Endothelial cell of umbilical vein (primary cell): ENCODE results near the gene AP1G2. TPM values are rescaled to one million over a fixed set of nuclear protein-coding genes. Genes with fewer than 3 reads are reported as not detected.

ENCODE experiments used
- BruUV-seq: library from RNA; stranded (reverse); fragments of 400-500 nt; replicated peaks from 2 replicates; lab custom pipeline; 2021; lab: Mats Ljungman, UMichigan
- CTCF ChIA-PET: fragments of 300-600, 350-600 bp; sonication (Branson Sonifier 250); formaldehyde crosslinking; loops from one replicate; lab custom pipeline; 2021; ENCODE audit warnings: antibody characterized with exemption, inconsistent platforms; lab: Charles Lee
- POLR2A ChIA-PET: fragments of 300-600, 350-600 bp; sonication (Branson Sonifier 250); formaldehyde crosslinking; loops from one replicate; lab custom pipeline; 2021; ENCODE audit warnings: antibody characterized with exemption, inconsistent platforms; lab: Charles Lee
- DNase-seq: peaks from one replicate; pipeline ENCODE4 v3.0.0-alpha.2; 2011; ENCODE audit warnings: low read depth, low spot score
- FAIRE-seq: peaks from 2 replicates; lab custom pipeline; 2011; peaks lifted over from hg19 to GRCh38; lab: Jason Lieb, UNC
- H2AFZ ChIP-seq: 2 replicates; pipeline ENCODE4 v1.6.0; 2012; ENCODE audit warnings: low read depth, low read length, control low read depth, inconsistent platforms
- H3K27ac ChIP-seq: 2 replicates; pipeline ENCODE4 v1.5.1; 2011; ENCODE audit warnings: low read depth, mild to moderate bottlenecking, control low read depth, low read length, moderate library complexity; ENCODE audit not compliant: insufficient read depth
- H3K27me3 ChIP-seq, 2 experiments: 2 replicates each; pipeline versions ENCODE4 v1.6.0 to v1.6.1; 2011; ENCODE audit warnings: low read length in 2 of 2, mixed read lengths in 1 of 2; ENCODE audit not compliant: control insufficient read depth in 2 of 2, insufficient read depth in 2 of 2
- H3K36me3 ChIP-seq, 2 experiments: 2 replicates in 1 of 2; 3 replicates in 1 of 2; pipeline ENCODE4 v1.5.1; 2011; ENCODE audit warnings: low read length in 2 of 2, mild to moderate bottlenecking in 1 of 2, moderate library complexity in 1 of 2; ENCODE audit not compliant: control insufficient read depth in 2 of 2, insufficient read depth in 2 of 2; ENCODE audit errors: extremely low read depth in 1 of 2
- H3K4me1 ChIP-seq: 3 replicates; pipeline ENCODE4 v1.5.1; 2011; ENCODE audit warnings: mild to moderate bottlenecking, low read length; ENCODE audit not compliant: control insufficient read depth, insufficient read depth; ENCODE audit errors: extremely low read depth
- H3K4me2 ChIP-seq: 2 replicates; pipeline ENCODE4 v1.6.1; 2011; ENCODE audit warnings: low read length, control low read depth, mixed read lengths; ENCODE audit not compliant: insufficient read depth
- H3K4me3 ChIP-seq, 3 experiments: fragments of 200-600 bp in 1 of 3; sonication (generic), shearing (Covaris generic) in 1 of 3; replicated peaks in 1 of 3; 2 replicates each; pipeline ENCODE4 v1.5.1; 2011 to 2016; ENCODE audit warnings: control low read depth in 3 of 3, low read length in 3 of 3, mild to moderate bottlenecking in 2 of 3, inconsistent platforms in 1 of 3, low read depth in 1 of 3, moderate library complexity in 1 of 3; ENCODE audit not compliant: insufficient read depth in 1 of 3
- H3K79me2 ChIP-seq: 2 replicates; pipeline ENCODE4 v1.6.0; 2012; ENCODE audit warnings: low read length, inconsistent platforms; ENCODE audit not compliant: control insufficient read depth, insufficient read depth
- H3K9ac ChIP-seq: replicated peaks from 2 replicates; pipeline ENCODE3; 2011; ENCODE audit warnings: low read length, control low read depth; ENCODE audit not compliant: insufficient read depth; ENCODE audit errors: extremely low read depth
- H3K9me1 ChIP-seq: replicated peaks from 3 replicates; pipeline ENCODE4 v1.6.0; 2011; ENCODE audit warnings: mild to moderate bottlenecking, low read length; ENCODE audit not compliant: control insufficient read depth, insufficient read depth; ENCODE audit errors: extremely low read depth
- H3K9me3 ChIP-seq: replicated peaks from 2 replicates; pipeline ENCODE4 v1.5.1; 2012; ENCODE audit warnings: low read length, inconsistent platforms; ENCODE audit not compliant: control insufficient read depth, insufficient read depth
- H4K20me1 ChIP-seq: replicated peaks from 2 replicates; pipeline ENCODE3; 2011; ENCODE audit warnings: mild to moderate bottlenecking, low read length; ENCODE audit not compliant: control insufficient read depth, insufficient read depth; ENCODE audit errors: extremely low read depth
- EZH2 ChIP-seq: IDR thresholded peaks from 2 replicates; pipeline ENCODE4 v1.6.1; 2012; ENCODE audit warnings: borderline replicate concordance, low read depth, mild to moderate bottlenecking, moderate library complexity, low read length, inconsistent platforms; ENCODE audit not compliant: severe bottlenecking
- FOS ChIP-seq: IDR thresholded peaks from 2 replicates; pipeline ENCODE4 v1.6.1; 2011; ENCODE audit warnings: mild to moderate bottlenecking, low read length, moderate library complexity, borderline replicate concordance; ENCODE audit not compliant: insufficient read depth
- GATA2 ChIP-seq: IDR thresholded peaks from 2 replicates; pipeline ENCODE4 v1.7.0; 2011; ENCODE audit warnings: low read depth, mild to moderate bottlenecking, moderate library complexity, mixed read lengths, low read length; ENCODE audit not compliant: insufficient read length, insufficient read depth
- JUN ChIP-seq: IDR thresholded peaks from 2 replicates; pipeline ENCODE4 v1.6.1; 2011; ENCODE audit warnings: borderline replicate concordance, low read depth; ENCODE audit not compliant: insufficient read length, insufficient read depth
- POLR2A ChIP-seq: IDR thresholded peaks from 2 replicates; pipeline ENCODE4 v1.6.1; 2012; ENCODE audit warnings: low read depth, mild to moderate bottlenecking, control low read depth, low read length
- dilution Hi-C: fragments of 300-500 bp; cut with MboI; formaldehyde crosslinking; loops from one replicate; pipeline ENCODE4 v1.15.0; 2019; ENCODE audit warnings: low sequenced_read_pairs; ENCODE audit not compliant: extremely low pct_ligation_motif_present
- intact Hi-C: fragments of 100-400 bp; cut with micrococcal nuclease; formaldehyde crosslinking; loops from one replicate; pipeline ENCODE4 v1.10.0; 2022
- polyA plus RNA-seq, 4 experiments: library from polyadenylated mRNA; depleted of rRNA in 3 of 4; stranded (reverse) in 3 of 4; unstranded in 1 of 4; fragments of >200 nt; gene quantifications; 2 replicates each; pipeline versions ENCODE4 v1.2.1 to v1.2.3, GENCODE V29; 2011 to 2012; ENCODE audit warnings: missing spikeins in 1 of 4
- total RNA-seq: library from RNA; stranded (reverse); gene quantifications from 2 replicates; pipeline ENCODE4 v1.2.3, GENCODE V29; 2021
- TF ChIP-seq, protein P1 (sequence below), 2 donors: IDR thresholded peaks; 1 replicate in 1 of 2; 2 replicates in 1 of 2; pipeline ENCODE4 v1.5.1; 2011; ENCODE audit warnings: low read length in 2 of 2, mild to moderate bottlenecking in 2 of 2, moderate library complexity in 2 of 2, control low read depth in 1 of 2, inconsistent platforms in 1 of 2, low read depth in 1 of 2; ENCODE audit not compliant: insufficient read depth in 1 of 2; ENCODE audit errors: extremely low read depth in 1 of 2
- TF ChIP-seq, protein P2 (sequence below): IDR thresholded peaks from 2 replicates; pipeline ENCODE4 v1.6.1; 2011; ENCODE audit not compliant: insufficient read depth, insufficient read length

The AP1G2 gene
- total and polyA plus RNA-seq, 2 donors (not counting 3 experiments of a cell fraction or from before 2014, with no cell fraction given), result 39.0 to 55.8 TPM

DNA sequence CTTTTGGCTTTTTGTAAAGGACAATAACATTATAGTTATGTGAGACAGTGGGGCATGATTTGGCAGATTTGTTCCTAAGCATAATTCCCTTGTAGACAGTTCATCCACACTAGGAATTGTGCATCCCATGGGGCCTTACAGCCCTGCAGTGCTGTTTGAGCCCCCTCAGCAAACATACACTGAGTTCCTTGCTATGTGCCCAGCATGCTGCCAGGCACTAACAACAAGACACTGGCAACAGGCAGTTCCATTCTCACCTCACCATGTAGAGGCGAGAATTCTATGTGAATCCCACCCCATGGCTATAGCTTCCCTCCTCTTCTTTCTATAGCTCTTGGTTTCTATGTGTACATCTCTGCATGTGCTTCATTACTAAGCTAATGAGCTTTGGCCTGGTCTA lies 9.6 kb downstream of the AP1G2 start:
- Histone ChIP-seq H3K36me3 (peaks cover 0 to 11% of the 10 kb centered on the region in 2 experiments), H2AFZ (no peak overlapping the region), H3K79me2 (peaks cover 11% of the 10 kb centered on the region), H3K4me1 (peaks cover 11% of the 10 kb centered on the region), H4K20me1 (no peaks in the 10 kb centered on the region), H3K9ac (no peak overlapping the region), H3K27ac (no peak overlapping the region), H3K9me1 (no peaks in the 10 kb centered on the region), H3K27me3 (no peaks in the 10 kb centered on the region), H3K4me3 (no peak overlapping the region), H3K4me2 (no peak overlapping the region), H3K9me3 (no peaks in the 10 kb centered on the region)
- BruUV-seq, result no TSS peak
- no peak for TF ChIP-seq POLR2A
- TF ChIP-seq, protein P1, sequence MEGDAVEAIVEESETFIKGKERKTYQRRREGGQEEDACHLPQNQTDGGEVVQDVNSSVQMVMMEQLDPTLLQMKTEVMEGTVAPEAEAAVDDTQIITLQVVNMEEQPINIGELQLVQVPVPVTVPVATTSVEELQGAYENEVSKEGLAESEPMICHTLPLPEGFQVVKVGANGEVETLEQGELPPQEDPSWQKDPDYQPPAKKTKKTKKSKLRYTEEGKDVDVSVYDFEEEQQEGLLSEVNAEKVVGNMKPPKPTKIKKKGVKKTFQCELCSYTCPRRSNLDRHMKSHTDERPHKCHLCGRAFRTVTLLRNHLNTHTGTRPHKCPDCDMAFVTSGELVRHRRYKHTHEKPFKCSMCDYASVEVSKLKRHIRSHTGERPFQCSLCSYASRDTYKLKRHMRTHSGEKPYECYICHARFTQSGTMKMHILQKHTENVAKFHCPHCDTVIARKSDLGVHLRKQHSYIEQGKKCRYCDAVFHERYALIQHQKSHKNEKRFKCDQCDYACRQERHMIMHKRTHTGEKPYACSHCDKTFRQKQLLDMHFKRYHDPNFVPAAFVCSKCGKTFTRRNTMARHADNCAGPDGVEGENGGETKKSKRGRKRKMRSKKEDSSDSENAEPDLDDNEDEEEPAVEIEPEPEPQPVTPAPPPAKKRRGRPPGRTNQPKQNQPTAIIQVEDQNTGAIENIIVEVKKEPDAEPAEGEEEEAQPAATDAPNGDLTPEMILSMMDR (IDR thresholded peaks at IDR 0.05; ENCODE audit: extremely low read depth in 1 of 2, insufficient read depth in 1 of 2, low read depth in 1 of 2, low read length in 2 of 2), result no peak
- no peak for DNase-seq
- intact Hi-C loops (no loop called here), dilution Hi-C loops (no loop called here)
- CTCF ChIA-PET, result interaction anchor here (1.1 to 12.3 kb wide), 5 partner anchors 9 to 79 kb away, joined by 4 to 416 read pairs (median 12); no protein-coding TSS in a partner anchor
- POLR2A ChIA-PET, result no interaction called here
- no peak for FAIRE-seq

DNA sequence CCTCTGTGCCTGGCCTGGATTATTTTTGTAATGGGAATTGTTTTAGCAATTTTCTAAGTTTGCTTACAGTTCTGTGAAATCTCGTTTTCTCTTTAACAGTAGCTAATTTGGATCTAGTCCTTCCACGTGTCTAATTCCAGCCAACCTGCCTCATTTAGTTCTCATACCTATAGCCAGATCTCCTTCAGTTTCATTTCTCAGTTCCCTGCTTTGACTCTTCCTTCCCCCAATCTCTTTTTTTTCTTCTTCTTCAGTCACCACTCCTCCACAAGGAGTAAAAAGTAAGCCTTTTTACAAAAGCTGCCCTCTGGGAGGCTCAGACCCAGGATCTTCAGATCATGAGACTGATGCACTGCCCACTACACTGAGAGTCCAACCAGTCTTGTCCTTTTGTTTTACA lies 10.1 kb downstream of the AP1G2 start:
- DNase-seq (no peak), FAIRE-seq (no peak)
- POLR2A ChIA-PET, result no interaction called here
- Histone ChIP-seq H3K36me3 (peaks cover 0 to 11% of the 10 kb centered on the region in 2 experiments), H3K4me2 (no peak overlapping the region), H3K4me1 (peaks cover 11% of the 10 kb centered on the region), H3K4me3 (no peak overlapping the region), H3K9me3 (no peaks in the 10 kb centered on the region), H3K9me1 (no peaks in the 10 kb centered on the region), H3K27me3 (no peaks in the 10 kb centered on the region), H4K20me1 (no peaks in the 10 kb centered on the region), H2AFZ (no peak overlapping the region), H3K79me2 (peaks cover 11% of the 10 kb centered on the region), H3K27ac (no peak overlapping the region), H3K9ac (no peak overlapping the region)
- TF ChIP-seq FOS, result no peak
- TF ChIP-seq, protein P2, sequence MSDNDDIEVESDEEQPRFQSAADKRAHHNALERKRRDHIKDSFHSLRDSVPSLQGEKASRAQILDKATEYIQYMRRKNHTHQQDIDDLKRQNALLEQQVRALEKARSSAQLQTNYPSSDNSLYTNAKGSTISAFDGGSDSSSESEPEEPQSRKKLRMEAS, result no peak
- TF ChIP-seq, protein P1 (IDR thresholded peaks at IDR 0.05; ENCODE audit: extremely low read depth in 1 of 2, insufficient read depth in 1 of 2, low read depth in 1 of 2, low read length in 2 of 2), result no peak
- TF ChIP-seq GATA2, result no peak
- no peak for TF ChIP-seq EZH2
- no peak for TF ChIP-seq JUN
- intact Hi-C loops (no loop called here), dilution Hi-C loops (no loop called here)
- BruUV-seq, result no TSS peak
- CTCF ChIA-PET, result interaction anchor here (0.9 to 12.3 kb wide), 6 partner anchors 9 to 79 kb away, joined by 3 to 416 read pairs (median 8); no protein-coding TSS in a partner anchor
